ENCODE results near the gene MORC2. TPM values are rescaled to one million over a fixed set of nuclear protein-coding genes. Genes with fewer than 3 reads are reported as not detected.
A peak's percentile ranks its signal among the peaks of the same experiment; 100 is the strongest.

The MORC2 gene
- total and polyA plus RNA-seq, 2 donors: 10.7 to 45.1 TPM

GRCh38 chr22:30903876-30904460 lies 64.6 kb downstream of the MORC2 start:
- H3K36me3 ChIP-seq (ENCODE audit: control insufficient read depth in 2 of 2, insufficient read depth in 2 of 2, low read length in 1 of 2): no peaks in the 10 kb centered on the region
- DNase-seq (ENCODE audit: low read depth in 6 of 9, low spot score in 9 of 9): no peak
- WGBS: 98% methylated on average over 6 of the region's 6 CpGs

GRCh38 chr22:30902496-30903357 lies 65.8 kb downstream of the MORC2 start:
- Histone ChIP-seq H3K27ac (ENCODE audit: low read depth in 1 of 2, low read length in 1 of 2) (no peak overlapping the region), H3K36me3 (ENCODE audit: control insufficient read depth in 2 of 2, insufficient read depth in 2 of 2, low read length in 1 of 2) (no peaks in the 10 kb centered on the region), H3K4me3 (ENCODE audit: low read length in 2 of 2) (no peak overlapping the region), H3K27me3 (ENCODE audit: control insufficient read depth in 2 of 2, insufficient read depth in 1 of 2, low read length in 1 of 2) (no peaks in the 10 kb centered on the region), H3K4me1 (ENCODE audit: control insufficient read depth in 2 of 2, insufficient read depth in 2 of 2, low read length in 2 of 2) (peaks cover 0 to 9% of the 10 kb centered on the region in 2 donors), H3K9me3 (ENCODE audit: control insufficient read depth in 2 of 2, insufficient read depth in 1 of 2, low read length in 1 of 2) (peaks cover 0 to 3% of the 10 kb centered on the region in 2 donors)
- WGBS: 56% methylated on average over 16 of the region's 16 CpGs
- DNase-seq (ENCODE audit: low read depth in 6 of 9, low spot score in 9 of 9): peak in 1 of 9 donors; percentile 41

More at GRCh38 chr22:30903876-30904460, 64.6 kb downstream of the MORC2 start:
- H3K27me3 ChIP-seq (ENCODE audit: control insufficient read depth in 2 of 2, insufficient read depth in 1 of 2, low read length in 1 of 2): no peaks in the 10 kb centered on the region
- H3K4me1 ChIP-seq (ENCODE audit: control insufficient read depth in 2 of 2, insufficient read depth in 2 of 2, low read length in 2 of 2): peaks cover 0 to 9% of the 10 kb centered on the region in 2 donors
- no peak overlapping the region for H3K27ac ChIP-seq (ENCODE audit: low read depth in 1 of 2, low read length in 1 of 2)
- H3K4me3 ChIP-seq (ENCODE audit: low read length in 2 of 2): no peak overlapping the region
- H3K9me3 ChIP-seq (ENCODE audit: control insufficient read depth in 2 of 2, insufficient read depth in 1 of 2, low read length in 1 of 2): peaks cover 0 to 3% of the 10 kb centered on the region in 2 donors

GRCh38 chr22:30894371-30894740 lies 74.2 kb downstream of the MORC2 start:
- DNase-seq (ENCODE audit: low read depth in 6 of 9, low spot score in 9 of 9): no peak
- no peaks in the 10 kb centered on the region for H3K27me3 ChIP-seq (ENCODE audit: control insufficient read depth in 2 of 2, insufficient read depth in 1 of 2, low read length in 1 of 2)
- WGBS: 91% methylated on average over 3 of the region's 3 CpGs

GRCh38 chr22:30893434-30894370 lies 74.9 kb downstream of the MORC2 start:
- H3K27ac ChIP-seq (ENCODE audit: low read depth in 1 of 2, low read length in 1 of 2): no peak overlapping the region
- no peaks in the 10 kb centered on the region for H3K27me3 ChIP-seq (ENCODE audit: control insufficient read depth in 2 of 2, insufficient read depth in 1 of 2, low read length in 1 of 2)
- no peaks in the 10 kb centered on the region for H3K9me3 ChIP-seq (ENCODE audit: control insufficient read depth in 2 of 2, insufficient read depth in 1 of 2, low read length in 1 of 2)
- 83% methylated on average over 23 of the region's 23 CpGs for WGBS
- no peaks in the 10 kb centered on the region for H3K4me1 ChIP-seq (ENCODE audit: control insufficient read depth in 2 of 2, insufficient read depth in 2 of 2, low read length in 2 of 2)
- H3K36me3 ChIP-seq (ENCODE audit: control insufficient read depth in 2 of 2, insufficient read depth in 2 of 2, low read length in 1 of 2): no peaks in the 10 kb centered on the region
- no peak for DNase-seq (ENCODE audit: low read depth in 6 of 9, low spot score in 9 of 9)
- no peak overlapping the region for H3K4me3 ChIP-seq (ENCODE audit: low read length in 2 of 2)

More at GRCh38 chr22:30894371-30894740, 74.2 kb downstream of the MORC2 start:
- Histone ChIP-seq H3K27ac (ENCODE audit: low read depth in 1 of 2, low read length in 1 of 2) (no peak overlapping the region), H3K9me3 (ENCODE audit: control insufficient read depth in 2 of 2, insufficient read depth in 1 of 2, low read length in 1 of 2) (peaks cover 0 to 3% of the 10 kb centered on the region in 2 donors), H3K4me1 (ENCODE audit: control insufficient read depth in 2 of 2, insufficient read depth in 2 of 2, low read length in 2 of 2) (no peaks in the 10 kb centered on the region), H3K36me3 (ENCODE audit: control insufficient read depth in 2 of 2, insufficient read depth in 2 of 2, low read length in 1 of 2) (no peaks in the 10 kb centered on the region), H3K4me3 (ENCODE audit: low read length in 2 of 2) (no peak overlapping the region)

- no peaks in the 10 kb centered on the region for H3K27me3 ChIP-seq (ENCODE audit: control insufficient read depth in 2 of 2, insufficient read depth in 1 of 2, low read length in 1 of 2)
- H3K4me1 ChIP-seq (ENCODE audit: control insufficient read depth in 2 of 2, insufficient read depth in 2 of 2, low read length in 2 of 2): no peaks in the 10 kb centered on the region
- DNase-seq (ENCODE audit: low read depth in 6 of 9, low spot score in 9 of 9): no peak
- over 99% methylated on average over 5 of the region's 5 CpGs for WGBS
- no peak overlapping the region for H3K27ac ChIP-seq (ENCODE audit: low read depth in 1 of 2, low read length in 1 of 2)
- no peak overlapping the region for H3K4me3 ChIP-seq (ENCODE audit: low read length in 2 of 2)
- H3K9me3 ChIP-seq (ENCODE audit: control insufficient read depth in 2 of 2, insufficient read depth in 1 of 2, low read length in 1 of 2): no peaks in the 10 kb centered on the region
- no peaks in the 10 kb centered on the region for H3K36me3 ChIP-seq (ENCODE audit: control insufficient read depth in 2 of 2, insufficient read depth in 2 of 2, low read length in 1 of 2)
These were observed 75.8 kb downstream of the MORC2 start for GRCh38 chr22:30892731-30893221.

GRCh38 chr22:30892286-30892685 lies 76.3 kb downstream of the MORC2 start:
- no peak overlapping the region for H3K27ac ChIP-seq (ENCODE audit: low read depth in 1 of 2, low read length in 1 of 2)
- DNase-seq (ENCODE audit: low read depth in 6 of 9, low spot score in 9 of 9): no peak
- H3K4me3 ChIP-seq (ENCODE audit: low read length in 2 of 2): no peak overlapping the region
- no peaks in the 10 kb centered on the region for H3K27me3 ChIP-seq (ENCODE audit: control insufficient read depth in 2 of 2, insufficient read depth in 1 of 2, low read length in 1 of 2)
- H3K36me3 ChIP-seq (ENCODE audit: control insufficient read depth in 2 of 2, insufficient read depth in 2 of 2, low read length in 1 of 2): no peaks in the 10 kb centered on the region
- 97% methylated on average over 8 of the region's 8 CpGs for WGBS
- H3K9me3 ChIP-seq (ENCODE audit: control insufficient read depth in 2 of 2, insufficient read depth in 1 of 2, low read length in 1 of 2): no peaks in the 10 kb centered on the region
- no peaks in the 10 kb centered on the region for H3K4me1 ChIP-seq (ENCODE audit: control insufficient read depth in 2 of 2, insufficient read depth in 2 of 2, low read length in 2 of 2)

GRCh38 chr22:30891781-30892180 lies 76.8 kb downstream of the MORC2 start:
- WGBS: 96% methylated on average over 6 of the region's 6 CpGs
- Histone ChIP-seq H3K4me1 (ENCODE audit: control insufficient read depth in 2 of 2, insufficient read depth in 2 of 2, low read length in 2 of 2) (no peaks in the 10 kb centered on the region), H3K4me3 (ENCODE audit: low read length in 2 of 2) (no peak overlapping the region), H3K27me3 (ENCODE audit: control insufficient read depth in 2 of 2, insufficient read depth in 1 of 2, low read length in 1 of 2) (no peaks in the 10 kb centered on the region), H3K9me3 (ENCODE audit: control insufficient read depth in 2 of 2, insufficient read depth in 1 of 2, low read length in 1 of 2) (no peaks in the 10 kb centered on the region), H3K36me3 (ENCODE audit: control insufficient read depth in 2 of 2, insufficient read depth in 2 of 2, low read length in 1 of 2) (no peaks in the 10 kb centered on the region), H3K27ac (ENCODE audit: low read depth in 1 of 2, low read length in 1 of 2) (no peak overlapping the region)
- no peak for DNase-seq (ENCODE audit: low read depth in 6 of 9, low spot score in 9 of 9)

GRCh38 chr22:30891443-30891755 lies 77.2 kb downstream of the MORC2 start:
- DNase-seq (ENCODE audit: low read depth in 6 of 9, low spot score in 9 of 9): no peak
- H3K9me3 ChIP-seq (ENCODE audit: control insufficient read depth in 2 of 2, insufficient read depth in 1 of 2, low read length in 1 of 2): no peaks in the 10 kb centered on the region
- 93% methylated on average over 8 of the region's 8 CpGs for WGBS
- no peaks in the 10 kb centered on the region for H3K4me1 ChIP-seq (ENCODE audit: control insufficient read depth in 2 of 2, insufficient read depth in 2 of 2, low read length in 2 of 2)
- H3K27ac ChIP-seq (ENCODE audit: low read depth in 1 of 2, low read length in 1 of 2): no peak overlapping the region
- no peak overlapping the region for H3K4me3 ChIP-seq (ENCODE audit: low read length in 2 of 2)
- no peaks in the 10 kb centered on the region for H3K36me3 ChIP-seq (ENCODE audit: control insufficient read depth in 2 of 2, insufficient read depth in 2 of 2, low read length in 1 of 2)
- H3K27me3 ChIP-seq (ENCODE audit: control insufficient read depth in 2 of 2, insufficient read depth in 1 of 2, low read length in 1 of 2): no peaks in the 10 kb centered on the region
